Osteoblast (primary cell): ENCODE data around the gene ERFL. TPM values are rescaled to one million over a fixed set of nuclear protein-coding genes. Genes with fewer than 3 reads are reported as not detected.

Experiments
- DNase-seq: peaks from one replicate; pipeline ENCODE4 v3.0.0; 2011; ENCODE audit warnings: low spot score, mixed read lengths; ENCODE audit not compliant: insufficient read length; ENCODE audit errors: missing footprints
- H2AFZ ChIP-seq: 2 replicates; pipeline ENCODE4 v1.6.0; 2011; ENCODE audit warnings: mild to moderate bottlenecking, low read length
- H3K27ac ChIP-seq: 2 replicates; pipeline ENCODE4 v1.5.1; 2011; ENCODE audit warnings: mild to moderate bottlenecking, low read depth, low read length, moderate library complexity
- H3K27me3 ChIP-seq: 2 replicates; pipeline ENCODE4 v1.6.0; 2012; ENCODE audit warnings: mild to moderate bottlenecking, control low read depth, inconsistent platforms, low read length, moderate library complexity; ENCODE audit not compliant: insufficient read depth
- H3K36me3 ChIP-seq: 2 replicates; pipeline ENCODE4 v1.5.1; 2011; ENCODE audit warnings: mild to moderate bottlenecking, low read length, control low read depth, moderate library complexity; ENCODE audit not compliant: insufficient read depth
- H3K4me1 ChIP-seq: 2 replicates; pipeline ENCODE4 v1.5.1; 2011; ENCODE audit warnings: mild to moderate bottlenecking, low read length, control low read depth, moderate library complexity; ENCODE audit not compliant: insufficient read depth
- H3K4me2 ChIP-seq: 2 replicates; pipeline ENCODE4 v1.6.0; 2011; ENCODE audit warnings: mild to moderate bottlenecking, low read length; ENCODE audit not compliant: insufficient read depth
- H3K4me3 ChIP-seq: fragments of 200-600 bp; sonication (generic); 3 replicates; pipeline ENCODE4 v1.5.1; 2012; ENCODE audit warnings: mild to moderate bottlenecking, low read length, inconsistent platforms; ENCODE audit not compliant: insufficient read depth
- H3K79me2 ChIP-seq: 2 replicates; pipeline ENCODE4 v1.6.0; 2012; ENCODE audit warnings: mild to moderate bottlenecking, low read length, control low read depth, inconsistent platforms; ENCODE audit not compliant: insufficient read depth
- H3K9me3 ChIP-seq: 2 replicates; pipeline ENCODE4 v1.5.1; 2011; ENCODE audit warnings: low read depth, low read length, control low read depth
- H4K20me1 ChIP-seq: 2 replicates; pipeline ENCODE4 v1.6.0; 2012; ENCODE audit warnings: mild to moderate bottlenecking, low read length, control low read depth; ENCODE audit not compliant: insufficient read depth
- CTCF ChIP-seq: IDR thresholded peaks from 2 replicates; pipeline ENCODE4 v1.5.1; 2011; ENCODE audit warnings: mild to moderate bottlenecking, low read depth, low read length, moderate library complexity; ENCODE audit errors: extremely low read depth
- total RNA-seq: library from RNA; depleted of rRNA; stranded (reverse); fragments of >200 nt; gene quantifications from 2 replicates; pipeline ENCODE4 v1.2.3, GENCODE V29; 2012

ERFL gene
- total RNA-seq, 1 donor = under 0.01 TPM

GRCh38 chr19:41868120-41868988 is 59.9 kb downstream of the ERFL start:
- DNase-seq = no peak
- Histone ChIP-seq H3K27me3 (no peaks in the 10 kb centered on the region), H3K4me1 (peaks cover 4% of the 10 kb centered on the region), H3K4me3 (no peak overlapping the region), H3K79me2 (peaks cover 51% of the 10 kb centered on the region), H3K27ac (no peak overlapping the region), H3K4me2 (no peak overlapping the region), H3K36me3 (peaks cover 78% of the 10 kb centered on the region), H4K20me1 (peaks cover 75% of the 10 kb centered on the region), H3K9me3 (no peaks in the 10 kb centered on the region), H2AFZ (no peak overlapping the region)
- no peak for TF ChIP-seq CTCF

GRCh38 chr19:41866284-41866683 is 62.0 kb downstream of the ERFL start:
- DNase-seq = no peak
- Histone ChIP-seq H4K20me1 (peaks cover 85% of the 10 kb centered on the region), H3K27me3 (no peaks in the 10 kb centered on the region), H3K36me3 (peaks cover 89% of the 10 kb centered on the region), H3K9me3 (no peaks in the 10 kb centered on the region), H3K27ac (no peak overlapping the region), H3K4me1 (peaks cover 18% of the 10 kb centered on the region), H2AFZ (no peak overlapping the region), H3K4me3 (no peak overlapping the region), H3K79me2 (peaks cover 72% of the 10 kb centered on the region), H3K4me2 (no peak overlapping the region)
- no peak for TF ChIP-seq CTCF

- H3K79me2 ChIP-seq = peaks cover 85% of the 10 kb centered on the region
- H3K4me1 ChIP-seq = peaks cover 25% of the 10 kb centered on the region
- H3K4me3 ChIP-seq = no peak overlapping the region
- no peak for TF ChIP-seq CTCF
- no peak overlapping the region for H2AFZ ChIP-seq
- peaks cover 77% of the 10 kb centered on the region for H3K36me3 ChIP-seq
- peaks cover 74% of the 10 kb centered on the region for H4K20me1 ChIP-seq
- peak overlapping the region; percentile 3 for H3K27ac ChIP-seq
- no peaks in the 10 kb centered on the region for H3K9me3 ChIP-seq
- no peaks in the 10 kb centered on the region for H3K27me3 ChIP-seq
- no peak overlapping the region for H3K4me2 ChIP-seq
- no peak for DNase-seq
Measured at GRCh38 chr19:41864374-41864773, 63.9 kb downstream of the ERFL start.

GRCh38 chr19:41863209-41863931 is 64.9 kb downstream of the ERFL start:
- H4K20me1 ChIP-seq = peaks cover 64% of the 10 kb centered on the region

More at GRCh38 chr19:41863209-41863931, 64.9 kb downstream of the ERFL start:
- no peak for DNase-seq
- Histone ChIP-seq H3K9me3 (no peaks in the 10 kb centered on the region), H3K36me3 (peaks cover 67% of the 10 kb centered on the region), H3K27ac (no peak overlapping the region), H2AFZ (no peak overlapping the region), H3K4me2 (peak overlapping the region; percentile 97), H3K27me3 (no peaks in the 10 kb centered on the region), H3K4me3 (no peak overlapping the region), H3K79me2 (peaks cover 78% of the 10 kb centered on the region), H3K4me1 (peaks cover 28% of the 10 kb centered on the region)
- TF ChIP-seq CTCF = no peak
